Measurements from ENCODE around the gene PGBD5. TPM values are rescaled to one million over a fixed set of nuclear protein-coding genes. Genes with fewer than 3 reads are reported as not detected.

PGBD5 gene
- total RNA-seq, 3 donors from 2014 or later (not counting 1 experiment from before 2014, with no cell fraction given): 0.02 to 0.90 TPM; not detected in 1

DNA sequence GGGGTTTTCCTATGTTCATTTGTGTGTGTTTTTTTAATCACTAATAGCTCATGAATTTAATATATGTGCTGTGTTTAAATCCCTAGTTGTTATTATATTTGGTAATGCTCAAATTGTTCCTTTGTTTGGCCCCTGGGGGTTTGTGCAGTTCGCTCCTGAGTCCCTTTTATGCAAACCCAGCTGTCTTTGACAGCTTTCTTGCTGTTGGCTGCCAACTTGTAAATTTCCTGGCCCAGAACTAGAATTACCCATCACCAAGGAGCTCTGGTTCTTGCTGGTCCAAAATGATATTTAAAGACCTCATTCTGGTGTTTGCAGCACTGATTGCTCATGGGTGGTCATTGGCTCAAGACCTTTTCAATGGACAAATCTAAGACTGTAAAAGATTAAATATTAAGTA, 39.6 kb upstream of the PGBD5 start:
- Histone ChIP-seq H3K4me3 (ENCODE audit: low read length) (no peak overlapping the region), H3K27ac (ENCODE audit: low read length) (no peak overlapping the region), H3K27me3 (ENCODE audit: control insufficient read depth, insufficient read depth, low read length) (peaks cover 3% of the 10 kb centered on the region), H3K36me3 (ENCODE audit: control insufficient read depth, insufficient read depth, low read length) (no peaks in the 10 kb centered on the region), H3K9me3 (ENCODE audit: control insufficient read depth, insufficient read depth, low read length) (no peaks in the 10 kb centered on the region), H3K4me1 (ENCODE audit: control insufficient read depth, insufficient read depth, low read length) (no peaks in the 10 kb centered on the region)
- Mint-ChIP-seq H3K9me3 (peaks cover 0 to 3% of the 10 kb centered on the region in 2 donors), H3K36me3 (no peaks in the 10 kb centered on the region), H3K4me3 (no peak overlapping the region), H3K27ac (no peak overlapping the region), H3K4me1 (no peaks in the 10 kb centered on the region), H3K27me3 (ENCODE audit: low read depth in 2 of 2) (peaks cover 2 to 14% of the 10 kb centered on the region in 2 donors)
- TF ChIP-seq, protein P1, sequence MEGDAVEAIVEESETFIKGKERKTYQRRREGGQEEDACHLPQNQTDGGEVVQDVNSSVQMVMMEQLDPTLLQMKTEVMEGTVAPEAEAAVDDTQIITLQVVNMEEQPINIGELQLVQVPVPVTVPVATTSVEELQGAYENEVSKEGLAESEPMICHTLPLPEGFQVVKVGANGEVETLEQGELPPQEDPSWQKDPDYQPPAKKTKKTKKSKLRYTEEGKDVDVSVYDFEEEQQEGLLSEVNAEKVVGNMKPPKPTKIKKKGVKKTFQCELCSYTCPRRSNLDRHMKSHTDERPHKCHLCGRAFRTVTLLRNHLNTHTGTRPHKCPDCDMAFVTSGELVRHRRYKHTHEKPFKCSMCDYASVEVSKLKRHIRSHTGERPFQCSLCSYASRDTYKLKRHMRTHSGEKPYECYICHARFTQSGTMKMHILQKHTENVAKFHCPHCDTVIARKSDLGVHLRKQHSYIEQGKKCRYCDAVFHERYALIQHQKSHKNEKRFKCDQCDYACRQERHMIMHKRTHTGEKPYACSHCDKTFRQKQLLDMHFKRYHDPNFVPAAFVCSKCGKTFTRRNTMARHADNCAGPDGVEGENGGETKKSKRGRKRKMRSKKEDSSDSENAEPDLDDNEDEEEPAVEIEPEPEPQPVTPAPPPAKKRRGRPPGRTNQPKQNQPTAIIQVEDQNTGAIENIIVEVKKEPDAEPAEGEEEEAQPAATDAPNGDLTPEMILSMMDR (IDR thresholded peaks at IDR 0.05): no peak
- WGBS (ENCODE audit: insufficient coverage): 59% methylated on average over 1 of the region's 1 CpG
- intact Hi-C loops (cut with micrococcal nuclease): no loop called here
- no peak for ATAC-seq
- no peak for DNase-seq

- Histone ChIP-seq H3K27me3 (ENCODE audit: control insufficient read depth, insufficient read depth, low read length) (peaks cover 3% of the 10 kb centered on the region), H3K36me3 (ENCODE audit: control insufficient read depth, insufficient read depth, low read length) (no peaks in the 10 kb centered on the region), H3K4me3 (ENCODE audit: low read length) (no peak overlapping the region), H3K27ac (ENCODE audit: low read length) (no peak overlapping the region), H3K9me3 (ENCODE audit: control insufficient read depth, insufficient read depth, low read length) (no peaks in the 10 kb centered on the region), H3K4me1 (ENCODE audit: control insufficient read depth, insufficient read depth, low read length) (no peaks in the 10 kb centered on the region)
- DNase-seq (no peak), ATAC-seq (no peak)
- intact Hi-C loops (cut with micrococcal nuclease): no loop called here
- WGBS (ENCODE audit: insufficient coverage): 75% methylated on average over 4 of the region's 4 CpGs
- TF ChIP-seq, protein P1 (IDR thresholded peaks at IDR 0.05): no peak
- no peak overlapping the region for H3K27ac Mint-ChIP-seq
- H3K36me3 Mint-ChIP-seq: no peaks in the 10 kb centered on the region
- H3K4me3 Mint-ChIP-seq: no peak overlapping the region
- H3K27me3 Mint-ChIP-seq (ENCODE audit: low read depth in 2 of 2): peaks cover 10 to 19% of the 10 kb centered on the region in 2 donors
- no peaks in the 10 kb centered on the region for H3K4me1 Mint-ChIP-seq
- peaks cover 0 to 3% of the 10 kb centered on the region in 2 donors for H3K9me3 Mint-ChIP-seq
These were observed 38.5 kb upstream of the PGBD5 start for GRCh38 chr1:230464671-230465070.

GRCh38 chr1:230463760-230464159, 37.6 kb upstream of the PGBD5 start:
- Histone ChIP-seq H3K27ac (ENCODE audit: low read length) (no peak overlapping the region), H3K9me3 (ENCODE audit: control insufficient read depth, insufficient read depth, low read length) (no peaks in the 10 kb centered on the region), H3K4me1 (ENCODE audit: control insufficient read depth, insufficient read depth, low read length) (no peaks in the 10 kb centered on the region), H3K36me3 (ENCODE audit: control insufficient read depth, insufficient read depth, low read length) (no peaks in the 10 kb centered on the region), H3K27me3 (ENCODE audit: control insufficient read depth, insufficient read depth, low read length) (peaks cover 3% of the 10 kb centered on the region), H3K4me3 (ENCODE audit: low read length) (no peak overlapping the region)
- intact Hi-C loops (cut with micrococcal nuclease): no loop called here
- Mint-ChIP-seq H3K36me3 (no peaks in the 10 kb centered on the region), H3K4me1 (no peaks in the 10 kb centered on the region), H3K9me3 (no peaks in the 10 kb centered on the region), H3K27ac (no peak overlapping the region), H3K27me3 (ENCODE audit: low read depth in 2 of 2) (peaks cover 10 to 21% of the 10 kb centered on the region in 2 donors), H3K4me3 (no peak overlapping the region)
- DNase-seq (no peak), ATAC-seq (no peak)
- 89% methylated on average over 5 of the region's 5 CpGs for WGBS (ENCODE audit: insufficient coverage)
- TF ChIP-seq, protein P1 (IDR thresholded peaks at IDR 0.05): no peak

DNA sequence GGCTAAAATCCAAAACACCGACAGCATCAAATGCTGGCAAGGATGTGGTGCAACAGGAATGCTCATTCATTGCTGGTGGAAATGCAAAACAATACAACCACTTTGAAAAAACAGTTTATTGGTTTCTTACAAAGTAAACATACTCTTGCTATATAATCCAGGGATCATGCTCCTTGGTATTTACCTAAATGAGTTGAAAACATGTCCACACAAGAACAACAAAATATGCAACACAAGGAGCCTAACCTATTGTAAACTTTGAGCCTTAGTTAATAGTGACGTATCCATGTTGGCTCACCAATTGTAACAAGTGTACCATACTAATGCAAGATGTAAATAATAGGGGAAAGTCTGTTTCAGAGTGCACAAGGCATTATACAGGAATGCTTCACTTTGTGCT, 37.2 kb upstream of the PGBD5 start:
- Histone ChIP-seq H3K9me3 (ENCODE audit: control insufficient read depth, insufficient read depth, low read length) (no peaks in the 10 kb centered on the region), H3K4me1 (ENCODE audit: control insufficient read depth, insufficient read depth, low read length) (no peaks in the 10 kb centered on the region), H3K27ac (ENCODE audit: low read length) (no peak overlapping the region), H3K36me3 (ENCODE audit: control insufficient read depth, insufficient read depth, low read length) (no peaks in the 10 kb centered on the region), H3K27me3 (ENCODE audit: control insufficient read depth, insufficient read depth, low read length) (peaks cover 3% of the 10 kb centered on the region), H3K4me3 (ENCODE audit: low read length) (no peak overlapping the region)
- no peaks in the 10 kb centered on the region for H3K9me3 Mint-ChIP-seq
- H3K27me3 Mint-ChIP-seq (ENCODE audit: low read depth in 2 of 2): peaks cover 10 to 25% of the 10 kb centered on the region in 2 donors
- no peaks in the 10 kb centered on the region for H3K4me1 Mint-ChIP-seq
- DNase-seq (no peak), ATAC-seq (no peak)
- H3K4me3 Mint-ChIP-seq: no peak overlapping the region
- H3K36me3 Mint-ChIP-seq: no peaks in the 10 kb centered on the region
- intact Hi-C loops (cut with micrococcal nuclease): no loop called here
- H3K27ac Mint-ChIP-seq: no peak overlapping the region
- 91% methylated on average over 2 of the region's 2 CpGs for WGBS (ENCODE audit: insufficient coverage)
- TF ChIP-seq, protein P1 (IDR thresholded peaks at IDR 0.05): no peak
